ENCODE measurements around the gene LDLR.
"Not testable (repeated sequence)": the region's sequence is repeated elsewhere in the genome, so short reads cannot be mapped to it uniquely, and the experiment has no call there.

The LDLR gene

DNA sequence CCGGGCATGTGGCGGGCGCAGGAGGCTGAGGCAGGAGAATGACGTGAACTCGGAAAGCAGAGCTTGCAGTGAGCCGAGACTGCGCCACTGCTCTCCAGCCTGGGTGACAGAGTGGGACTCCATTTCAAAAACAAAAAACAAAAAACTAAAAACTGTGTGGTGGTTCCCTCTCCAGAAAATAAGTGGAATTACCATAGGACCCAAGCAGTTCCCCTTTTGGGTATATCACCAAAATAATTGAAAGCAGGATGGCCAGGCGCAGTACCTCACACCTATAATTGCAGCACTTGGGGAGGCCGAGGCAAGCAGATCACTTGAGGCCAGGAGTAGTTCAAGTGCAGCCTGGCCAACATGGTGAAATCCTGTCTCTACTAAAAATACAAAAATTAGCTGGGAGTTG, 15.7 kb upstream of the LDLR start:
- H2BK120ac ChIP-seq (ENCODE audit: low read depth, low read length), result no peak overlapping the region
- no peak overlapping the region for H3K4me3 ChIP-seq (ENCODE audit: low read length in 2 of 2)
- H4K8ac ChIP-seq (ENCODE audit: low read depth, low read length), result no peak overlapping the region
- H3K18ac ChIP-seq (ENCODE audit: low read length), result no peak overlapping the region
- no peak overlapping the region for H3K4me2 ChIP-seq (ENCODE audit: insufficient read depth, low read length, poor library complexity, severe bottlenecking)
- peaks cover 0 to 2% of the 10 kb centered on the region in 2 donors for H3K9me3 ChIP-seq (replicated peaks in 1 of 2; ENCODE audit: control insufficient read depth in 2 of 2, insufficient read depth in 1 of 2, low read depth in 1 of 2, low read length in 2 of 2)
- DNase-seq (ENCODE audit: low spot score), result no peak
- H3K79me1 ChIP-seq (ENCODE audit: low read depth, low read length), result no peaks in the 10 kb centered on the region
- H2AFZ ChIP-seq (ENCODE audit: low read length), result no peak overlapping the region
- H3K27ac ChIP-seq (replicated peaks; ENCODE audit: low read length), result no peak overlapping the region
- no peak overlapping the region for H2AK5ac ChIP-seq (ENCODE audit: low read depth, low read length)
- H3K4me1 ChIP-seq (ENCODE audit: control insufficient read depth in 2 of 2, insufficient read depth in 1 of 2, low read depth in 1 of 2, low read length in 2 of 2), result peaks cover 0 to 3% of the 10 kb centered on the region in 2 donors
- peaks cover 0 to 2% of the 10 kb centered on the region in 2 donors for H3K36me3 ChIP-seq (replicated peaks in 1 of 2; ENCODE audit: control insufficient read depth in 2 of 2, insufficient read depth in 2 of 2, low read length in 2 of 2)
- H3K14ac ChIP-seq (ENCODE audit: low read length), result no peak overlapping the region
- no CpG with 5 or more reads among the region's 9 CpGs for WGBS, 2 donors (ENCODE audit: extremely low coverage in 2 of 2, insufficient read length in 2 of 2, insufficient replicate concordance in 1 of 2)
- no peaks in the 10 kb centered on the region for H3K27me3 ChIP-seq (ENCODE audit: control insufficient read depth in 3 of 3, insufficient read depth in 3 of 3, low read depth in 1 of 3, low read length in 3 of 3)
- no peak overlapping the region for H2BK15ac ChIP-seq (ENCODE audit: low read length)
- H4K91ac ChIP-seq (ENCODE audit: low read depth, low read length, poor library complexity), result no peak overlapping the region
- H3K23ac ChIP-seq (ENCODE audit: low read depth, low read length, poor library complexity), result no peak overlapping the region
- no peak overlapping the region for H2BK12ac ChIP-seq (ENCODE audit: low read length)
- H2BK5ac ChIP-seq (ENCODE audit: low read length), result no peak overlapping the region
- no peak overlapping the region for H3K4ac ChIP-seq (ENCODE audit: low read length)
- H3K9ac ChIP-seq (ENCODE audit: low read depth, low read length, poor library complexity), result no peak overlapping the region

DNA sequence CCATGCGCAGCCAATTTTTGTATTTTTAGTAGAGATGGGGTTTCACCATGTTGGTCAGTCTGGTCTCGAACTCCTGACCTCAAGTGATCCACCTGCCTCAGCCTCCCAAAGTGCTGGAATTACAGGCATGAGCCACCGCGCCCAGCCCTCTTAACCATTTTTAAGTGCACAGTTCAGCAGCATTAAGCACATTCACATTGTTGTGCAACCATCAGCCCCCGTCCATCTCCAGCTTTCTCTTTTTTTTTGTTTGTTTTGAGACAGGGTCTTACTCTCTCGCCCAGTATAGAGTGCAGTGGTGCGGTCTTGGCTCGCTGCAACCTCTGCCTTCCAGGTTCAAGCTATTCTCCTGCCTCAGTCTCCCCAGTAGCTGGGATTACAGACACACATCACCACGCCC, 12.5 kb upstream of the LDLR start:
- WGBS, 2 donors (ENCODE audit: extremely low coverage in 2 of 2, insufficient read length in 2 of 2, insufficient replicate concordance in 1 of 2), result no CpG with 5 or more reads among the region's 9 CpGs

DNA sequence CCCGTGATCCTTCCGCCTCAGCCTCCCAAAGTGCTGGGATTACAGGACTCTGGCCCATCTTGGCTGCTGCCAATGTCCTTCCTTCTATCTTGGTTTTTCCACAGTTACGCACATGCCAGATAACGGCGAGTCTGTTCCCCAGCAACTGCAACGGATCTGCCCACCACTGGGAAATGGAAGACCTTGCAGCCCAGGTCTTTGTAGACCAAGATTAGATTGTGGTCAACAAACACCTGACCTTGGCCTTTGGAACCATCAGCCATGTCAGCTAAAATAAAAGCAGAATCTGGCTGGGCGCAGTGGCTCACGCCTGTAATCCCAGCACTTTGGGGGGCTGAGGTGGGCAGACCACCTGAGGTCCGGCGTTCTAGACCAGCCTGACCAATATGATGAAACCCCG, 10.4 kb upstream of the LDLR start:
- no peak for DNase-seq (ENCODE audit: low spot score)
- Histone ChIP-seq H3K23ac (ENCODE audit: low read depth, low read length, poor library complexity) (no peak overlapping the region), H2AFZ (ENCODE audit: low read length) (no peak overlapping the region), H3K4me3 (ENCODE audit: low read length in 2 of 2) (no peak overlapping the region), H3K4ac (ENCODE audit: low read length) (no peak overlapping the region), H3K4me2 (ENCODE audit: insufficient read depth, low read length, poor library complexity, severe bottlenecking) (no peak overlapping the region), H3K36me3 (replicated peaks in 1 of 2; ENCODE audit: control insufficient read depth in 2 of 2, insufficient read depth in 2 of 2, low read length in 2 of 2) (no peaks in the 10 kb centered on the region), H2BK5ac (ENCODE audit: low read length) (no peak overlapping the region), H4K8ac (ENCODE audit: low read depth, low read length) (no peak overlapping the region), H3K4me1 (ENCODE audit: control insufficient read depth in 2 of 2, insufficient read depth in 1 of 2, low read depth in 1 of 2, low read length in 2 of 2) (no peaks in the 10 kb centered on the region), H2BK12ac (ENCODE audit: low read length) (no peak overlapping the region), H3K27ac (replicated peaks; ENCODE audit: low read length) (no peak overlapping the region), H2AK5ac (ENCODE audit: low read depth, low read length) (no peak overlapping the region), H3K27me3 (ENCODE audit: control insufficient read depth in 3 of 3, insufficient read depth in 3 of 3, low read depth in 1 of 3, low read length in 3 of 3) (no peaks in the 10 kb centered on the region), H2BK120ac (ENCODE audit: low read depth, low read length) (no peak overlapping the region), H3K18ac (ENCODE audit: low read length) (no peak overlapping the region), H3K9ac (ENCODE audit: low read depth, low read length, poor library complexity) (no peak overlapping the region), H4K91ac (ENCODE audit: low read depth, low read length, poor library complexity) (no peak overlapping the region), H3K79me1 (ENCODE audit: low read depth, low read length) (no peaks in the 10 kb centered on the region), H3K9me3 (replicated peaks in 1 of 2; ENCODE audit: control insufficient read depth in 2 of 2, insufficient read depth in 1 of 2, low read depth in 1 of 2, low read length in 2 of 2) (no peaks in the 10 kb centered on the region), H2BK15ac (ENCODE audit: low read length) (no peak overlapping the region), H3K14ac (ENCODE audit: low read length) (no peak overlapping the region)
- no CpG with 5 or more reads among the region's 11 CpGs for WGBS, 2 donors (ENCODE audit: extremely low coverage in 2 of 2, insufficient read length in 2 of 2, insufficient replicate concordance in 1 of 2)

More for the DNA sequence above, 12.5 kb upstream of the LDLR start:
- not testable (repeated sequence) for H3K27ac ChIP-seq (replicated peaks; ENCODE audit: low read length); H2BK5ac ChIP-seq (ENCODE audit: low read length); H4K91ac ChIP-seq (ENCODE audit: low read depth, low read length, poor library complexity); H3K4me3 ChIP-seq (ENCODE audit: low read length in 2 of 2); H3K23ac ChIP-seq (ENCODE audit: low read depth, low read length, poor library complexity); H3K36me3 ChIP-seq (replicated peaks in 1 of 2; ENCODE audit: control insufficient read depth in 2 of 2, insufficient read depth in 2 of 2, low read length in 2 of 2); H2BK12ac ChIP-seq (ENCODE audit: low read length); H3K4me1 ChIP-seq (ENCODE audit: control insufficient read depth in 2 of 2, insufficient read depth in 1 of 2, low read depth in 1 of 2, low read length in 2 of 2); H3K79me1 ChIP-seq (ENCODE audit: low read depth, low read length); H3K18ac ChIP-seq (ENCODE audit: low read length); H3K14ac ChIP-seq (ENCODE audit: low read length); DNase-seq (ENCODE audit: low spot score); H3K4ac ChIP-seq (ENCODE audit: low read length); H2AFZ ChIP-seq (ENCODE audit: low read length); H2BK15ac ChIP-seq (ENCODE audit: low read length); H3K9ac ChIP-seq (ENCODE audit: low read depth, low read length, poor library complexity); H3K9me3 ChIP-seq (replicated peaks in 1 of 2; ENCODE audit: control insufficient read depth in 2 of 2, insufficient read depth in 1 of 2, low read depth in 1 of 2, low read length in 2 of 2); H2BK120ac ChIP-seq (ENCODE audit: low read depth, low read length); H3K27me3 ChIP-seq (ENCODE audit: control insufficient read depth in 3 of 3, insufficient read depth in 3 of 3, low read depth in 1 of 3, low read length in 3 of 3); H2AK5ac ChIP-seq (ENCODE audit: low read depth, low read length); H4K8ac ChIP-seq (ENCODE audit: low read depth, low read length); H3K4me2 ChIP-seq (ENCODE audit: insufficient read depth, low read length, poor library complexity, severe bottlenecking)

DNA sequence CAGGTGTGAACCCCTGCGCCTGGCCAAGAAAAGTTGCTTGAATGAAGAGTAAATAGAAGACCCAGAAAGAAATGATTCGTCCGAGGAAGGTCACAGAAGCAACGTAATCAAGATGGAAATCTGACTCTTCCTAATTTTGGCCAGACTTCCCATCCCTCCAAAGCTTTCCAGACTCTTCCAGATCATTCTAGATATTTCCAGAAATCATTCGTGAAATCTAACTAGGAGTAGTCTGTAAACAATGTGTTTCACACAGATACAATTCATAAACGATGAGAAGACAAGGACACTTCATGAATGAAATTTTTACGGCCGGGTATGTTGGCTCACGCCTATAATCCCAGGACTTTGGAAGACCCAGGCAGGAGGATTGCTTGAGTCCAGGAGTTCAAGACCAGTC, 9.3 kb upstream of the LDLR start:
- Histone ChIP-seq H3K4ac (ENCODE audit: low read length) (no peak overlapping the region), H3K9ac (ENCODE audit: low read depth, low read length, poor library complexity) (no peak overlapping the region), H2BK5ac (ENCODE audit: low read length) (no peak overlapping the region), H3K23ac (ENCODE audit: low read depth, low read length, poor library complexity) (no peak overlapping the region), H2AK5ac (ENCODE audit: low read depth, low read length) (no peak overlapping the region), H3K14ac (ENCODE audit: low read length) (no peak overlapping the region), H3K36me3 (replicated peaks in 1 of 2; ENCODE audit: control insufficient read depth in 2 of 2, insufficient read depth in 2 of 2, low read length in 2 of 2) (no peaks in the 10 kb centered on the region), H3K27ac (replicated peaks; ENCODE audit: low read length) (no peak overlapping the region), H3K4me3 (ENCODE audit: low read length in 2 of 2) (no peak overlapping the region), H2AFZ (ENCODE audit: low read length) (no peak overlapping the region), H4K8ac (ENCODE audit: low read depth, low read length) (no peak overlapping the region), H3K18ac (ENCODE audit: low read length) (no peak overlapping the region), H3K4me1 (ENCODE audit: control insufficient read depth in 2 of 2, insufficient read depth in 1 of 2, low read depth in 1 of 2, low read length in 2 of 2) (no peaks in the 10 kb centered on the region), H2BK12ac (ENCODE audit: low read length) (no peak overlapping the region), H3K79me1 (ENCODE audit: low read depth, low read length) (no peaks in the 10 kb centered on the region), H3K9me3 (replicated peaks in 1 of 2; ENCODE audit: control insufficient read depth in 2 of 2, insufficient read depth in 1 of 2, low read depth in 1 of 2, low read length in 2 of 2) (no peaks in the 10 kb centered on the region), H3K27me3 (ENCODE audit: control insufficient read depth in 3 of 3, insufficient read depth in 3 of 3, low read depth in 1 of 3, low read length in 3 of 3) (no peaks in the 10 kb centered on the region), H2BK120ac (ENCODE audit: low read depth, low read length) (no peak overlapping the region), H2BK15ac (ENCODE audit: low read length) (no peak overlapping the region), H4K91ac (ENCODE audit: low read depth, low read length, poor library complexity) (no peak overlapping the region), H3K4me2 (ENCODE audit: insufficient read depth, low read length, poor library complexity, severe bottlenecking) (no peak overlapping the region)
- no CpG with 5 or more reads among the region's 9 CpGs for WGBS, 2 donors (ENCODE audit: extremely low coverage in 2 of 2, insufficient read length in 2 of 2, insufficient replicate concordance in 1 of 2)
- DNase-seq (ENCODE audit: low spot score), result no peak
